Heart left ventricle (tissue), 13 donors: ENCODE data around the gene TEFM.

Experiments
- POLR2A ChIP-seq, 2 donors: fragments of 450-650 bp; IDR thresholded peaks; one replicate each; pipeline ENCODE4 v1.6.1; 2017; ENCODE audit warnings: antibody characterized with exemption in 2 of 2, mild to moderate bottlenecking in 2 of 2, moderate library complexity in 2 of 2
- TF ChIP-seq, protein P1 (sequence below), 12 donors: fragments of 200-600 bp; sonication (generic) in 4 of 12; IDR thresholded peaks; one replicate each; pipeline versions ENCODE4 v1.5.0 to v1.8.0; 2018 to 2022; ENCODE audit warnings: antibody characterized with exemption in 12 of 12, mild to moderate bottlenecking in 5 of 12
- donor health status: ischemic (EF 13 %, LVEDD 7.1; RV severe dilation, severe dysfunction).
- donor health status: DM: no; HTN: yes; CAD: no.
- donor health status: DM: no; HTN: no; CAD: no.
- donor health status: ischemic (EF 25% LVEDD 6.9; RV normal size, moderate dysfunction).
- donor health status: ischemic (EF 25% LVEDD 5.7; RV mildly dilated, moderate dysfunction).
- donor health status: ischemic (EF 35%, LVEDD 5.7; RV mildly dilated, moderate dysfunction).
- donor health status: nonischemic (EF 11% LVEDD 7.7; RV severe dilation, severe dysfunction).
- donor health status: DM: yes; HTN: yes; CAD: no.
- donor health status: PGD.
- donor health status: ischemic (EF 29% LVEDD 5.4; RV normal size, mild dysfunction).
- donor health status: nonischemic (EF 23%, LVEDD 6.1; RV moderate dilation, normal function).

- TF ChIP-seq, protein P1, sequence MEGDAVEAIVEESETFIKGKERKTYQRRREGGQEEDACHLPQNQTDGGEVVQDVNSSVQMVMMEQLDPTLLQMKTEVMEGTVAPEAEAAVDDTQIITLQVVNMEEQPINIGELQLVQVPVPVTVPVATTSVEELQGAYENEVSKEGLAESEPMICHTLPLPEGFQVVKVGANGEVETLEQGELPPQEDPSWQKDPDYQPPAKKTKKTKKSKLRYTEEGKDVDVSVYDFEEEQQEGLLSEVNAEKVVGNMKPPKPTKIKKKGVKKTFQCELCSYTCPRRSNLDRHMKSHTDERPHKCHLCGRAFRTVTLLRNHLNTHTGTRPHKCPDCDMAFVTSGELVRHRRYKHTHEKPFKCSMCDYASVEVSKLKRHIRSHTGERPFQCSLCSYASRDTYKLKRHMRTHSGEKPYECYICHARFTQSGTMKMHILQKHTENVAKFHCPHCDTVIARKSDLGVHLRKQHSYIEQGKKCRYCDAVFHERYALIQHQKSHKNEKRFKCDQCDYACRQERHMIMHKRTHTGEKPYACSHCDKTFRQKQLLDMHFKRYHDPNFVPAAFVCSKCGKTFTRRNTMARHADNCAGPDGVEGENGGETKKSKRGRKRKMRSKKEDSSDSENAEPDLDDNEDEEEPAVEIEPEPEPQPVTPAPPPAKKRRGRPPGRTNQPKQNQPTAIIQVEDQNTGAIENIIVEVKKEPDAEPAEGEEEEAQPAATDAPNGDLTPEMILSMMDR (IDR thresholded peaks at IDR 0.05), result no peak
- TF ChIP-seq POLR2A (IDR thresholded peaks at IDR 0.05), result no peak
Observed at GRCh38 chr17:30894236-30894635, 11.8 kb downstream of the TEFM start.
